Measurements from ENCODE around the gene SHISA6. TPM values are rescaled to one million over a fixed set of nuclear protein-coding genes. Genes with fewer than 3 reads are reported as not detected.

The SHISA6 gene
- polyA plus RNA-seq, 1 donor (not counting 4 experiments of a cell fraction or from before 2014, with no cell fraction given): 2.2 TPM

GRCh38 chr17:11267999-11268575, 27.1 kb downstream of the SHISA6 start:
- H3K4me1 ChIP-seq (ENCODE audit: control insufficient read depth, extremely low read depth, insufficient read depth, low read length): no peaks in the 10 kb centered on the region
- H3K36me3 ChIP-seq (ENCODE audit: control insufficient read depth in 2 of 2, extremely low read depth in 1 of 2, insufficient read depth in 2 of 2, low read length in 2 of 2): peaks cover 0 to 6% of the 10 kb centered on the region in 2 experiments
- no peaks in the 10 kb centered on the region for H4K20me1 ChIP-seq (ENCODE audit: control insufficient read depth, extremely low read depth, insufficient read depth, low read length)
- no peaks in the 10 kb centered on the region for H3K27me3 ChIP-seq (ENCODE audit: control insufficient read depth, extremely low read depth, insufficient read depth, low read length)
- no peaks in the 10 kb centered on the region for H3K9me1 ChIP-seq (ENCODE audit: control insufficient read depth, extremely low read depth, insufficient read depth, low read length)
- dilution Hi-C loops (cut with MboI; ENCODE audit: extremely low pct_ligation_motif_present, low sequenced_read_pairs): no loop called here
- no peak overlapping the region for H3K9ac ChIP-seq (ENCODE audit: control insufficient read depth, extremely low read depth, insufficient read depth, low read length)
- H2AFZ ChIP-seq (ENCODE audit: control insufficient read depth, low read length): no peak overlapping the region
- H3K79me2 ChIP-seq (ENCODE audit: control insufficient read depth, insufficient read depth, low read length): no peaks in the 10 kb centered on the region
- H3K4me2 ChIP-seq (ENCODE audit: control insufficient read depth, extremely low read depth, insufficient read depth, low read depth, low read length): no peak overlapping the region
- H3K9me3 ChIP-seq (ENCODE audit: control insufficient read depth, low read depth, low read length): no peaks in the 10 kb centered on the region
- no peak overlapping the region for H3K4me3 ChIP-seq (ENCODE audit: control insufficient read depth in 2 of 3, extremely low read depth in 1 of 3, insufficient read depth in 2 of 3, low read depth in 1 of 3, low read length in 3 of 3)
- TF ChIP-seq EZH2 (IDR thresholded peaks at IDR 0.05; ENCODE audit: low read length) (no peak), CTCF (optimal IDR thresholded peaks at IDR 0.05 in 1 of 3, IDR thresholded peaks at IDR 0.05 in 1 of 3, conservative IDR thresholded peaks at IDR 0.05 in 1 of 3; ENCODE audit: extremely low read depth in 1 of 3, insufficient read depth in 2 of 3, low read length in 3 of 3) (no peak)
- DNase-seq (ENCODE audit: low read depth, low spot score): no peak
- no peak for FAIRE-seq
- no peak overlapping the region for H3K27ac ChIP-seq (ENCODE audit: control insufficient read depth, insufficient read depth, low read length)

GRCh38 chr17:11269210-11269609, 28.2 kb downstream of the SHISA6 start:
- Histone ChIP-seq H3K4me3 (ENCODE audit: control insufficient read depth in 2 of 3, extremely low read depth in 1 of 3, insufficient read depth in 2 of 3, low read depth in 1 of 3, low read length in 3 of 3) (no peak overlapping the region), H3K9ac (ENCODE audit: control insufficient read depth, extremely low read depth, insufficient read depth, low read length) (no peak overlapping the region), H3K9me3 (ENCODE audit: control insufficient read depth, low read depth, low read length) (no peaks in the 10 kb centered on the region), H4K20me1 (ENCODE audit: control insufficient read depth, extremely low read depth, insufficient read depth, low read length) (no peaks in the 10 kb centered on the region), H3K27me3 (ENCODE audit: control insufficient read depth, extremely low read depth, insufficient read depth, low read length) (no peaks in the 10 kb centered on the region), H2AFZ (ENCODE audit: control insufficient read depth, low read length) (no peak overlapping the region), H3K4me1 (ENCODE audit: control insufficient read depth, extremely low read depth, insufficient read depth, low read length) (no peaks in the 10 kb centered on the region), H3K9me1 (ENCODE audit: control insufficient read depth, extremely low read depth, insufficient read depth, low read length) (no peaks in the 10 kb centered on the region), H3K4me2 (ENCODE audit: control insufficient read depth, extremely low read depth, insufficient read depth, low read depth, low read length) (no peak overlapping the region), H3K79me2 (ENCODE audit: control insufficient read depth, insufficient read depth, low read length) (no peaks in the 10 kb centered on the region), H3K36me3 (ENCODE audit: control insufficient read depth in 2 of 2, extremely low read depth in 1 of 2, insufficient read depth in 2 of 2, low read length in 2 of 2) (no peaks in the 10 kb centered on the region), H3K27ac (ENCODE audit: control insufficient read depth, insufficient read depth, low read length) (no peak overlapping the region)
- dilution Hi-C loops (cut with MboI; ENCODE audit: extremely low pct_ligation_motif_present, low sequenced_read_pairs): no loop called here
- no peak for DNase-seq (ENCODE audit: low read depth, low spot score)
- no peak for TF ChIP-seq CTCF (optimal IDR thresholded peaks at IDR 0.05 in 1 of 3, IDR thresholded peaks at IDR 0.05 in 1 of 3, conservative IDR thresholded peaks at IDR 0.05 in 1 of 3; ENCODE audit: extremely low read depth in 1 of 3, insufficient read depth in 2 of 3, low read length in 3 of 3)
- no peak for TF ChIP-seq EZH2 (IDR thresholded peaks at IDR 0.05; ENCODE audit: low read length)
- no peak for FAIRE-seq
